G401 (cell line): ENCODE results near the gene OPCML. TPM values are rescaled to one million over a fixed set of nuclear protein-coding genes. Genes with fewer than 3 reads are reported as not detected.

Source experiments
- DNase-seq: peaks from one replicate; pipeline ENCODE4 v3.0.0-alpha.2; 2015; ENCODE audit warnings: low spot score
- in situ Hi-C: cut with HindIII; loops from 2 replicates; pipeline ENCODE4 v1.10.0; 2016; ENCODE audit warnings: low sequenced_read_pairs, mixed read lengths
- total RNA-seq: library from RNA; depleted of rRNA; stranded (reverse); fragments of >200 nt; shearing (Covaris generic); gene quantifications from 2 replicates; pipeline ENCODE4 v1.2.3, GENCODE V29; 2014

The OPCML gene
- total RNA-seq, 1 experiment from 2014 or later, result not detected

DNA sequence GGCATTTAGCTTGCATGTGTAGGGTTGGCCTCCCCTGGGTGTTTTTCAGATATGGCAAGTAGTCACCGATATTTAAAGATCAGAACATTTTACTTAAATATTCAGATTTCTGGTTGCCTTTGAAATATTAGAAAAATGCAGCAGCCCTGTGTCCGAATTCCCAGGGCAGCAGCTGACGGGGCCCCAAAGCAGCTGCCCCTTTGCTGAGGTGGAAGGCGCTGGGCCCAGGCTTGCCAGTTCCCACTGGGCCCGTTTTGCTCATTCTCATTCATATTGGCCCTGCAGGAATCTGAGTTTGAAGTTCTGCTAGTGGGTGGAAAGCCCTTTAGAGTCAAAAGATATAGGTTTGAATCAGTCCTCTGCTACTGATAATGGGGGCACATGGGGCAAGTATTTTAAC is 692.1 kb downstream of the OPCML start:
- DNase-seq, result no peak
- in situ Hi-C loops, result no loop called here

DNA sequence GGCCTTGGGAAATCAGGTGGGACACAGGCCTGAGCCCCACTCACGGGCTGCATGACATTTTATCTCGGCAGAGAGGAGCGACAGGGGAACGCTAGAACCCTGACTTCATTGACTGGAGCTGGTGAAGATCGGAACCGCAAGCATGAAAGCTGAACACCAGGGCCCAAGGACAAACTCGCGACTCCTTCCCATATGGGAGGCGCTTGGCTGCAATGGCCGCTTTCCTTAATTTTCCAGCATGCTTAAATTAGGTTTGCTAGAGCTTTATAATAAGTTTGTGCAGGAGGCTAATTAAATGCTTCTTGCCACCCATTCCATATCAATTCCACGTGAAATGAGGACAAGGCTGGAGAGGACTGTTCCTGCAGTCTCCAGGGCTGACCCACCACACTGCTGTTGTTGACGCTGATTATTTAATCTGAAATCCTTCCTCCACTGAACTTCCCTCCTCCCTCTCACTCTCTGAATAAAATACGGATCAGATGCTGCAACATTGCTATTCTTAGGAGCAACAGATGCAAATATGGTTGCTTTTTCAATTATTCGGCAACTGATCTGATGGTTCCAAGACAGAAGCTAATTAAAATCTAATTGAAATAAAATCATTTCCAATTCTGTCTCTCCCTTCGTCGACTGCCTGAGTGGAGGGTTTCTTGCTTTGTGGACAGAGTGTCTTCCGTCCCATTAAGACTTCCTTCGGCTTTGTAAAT is 692.9 kb downstream of the OPCML start:
- in situ Hi-C loops, result no loop called here
- DNase-seq, result no peak

DNA sequence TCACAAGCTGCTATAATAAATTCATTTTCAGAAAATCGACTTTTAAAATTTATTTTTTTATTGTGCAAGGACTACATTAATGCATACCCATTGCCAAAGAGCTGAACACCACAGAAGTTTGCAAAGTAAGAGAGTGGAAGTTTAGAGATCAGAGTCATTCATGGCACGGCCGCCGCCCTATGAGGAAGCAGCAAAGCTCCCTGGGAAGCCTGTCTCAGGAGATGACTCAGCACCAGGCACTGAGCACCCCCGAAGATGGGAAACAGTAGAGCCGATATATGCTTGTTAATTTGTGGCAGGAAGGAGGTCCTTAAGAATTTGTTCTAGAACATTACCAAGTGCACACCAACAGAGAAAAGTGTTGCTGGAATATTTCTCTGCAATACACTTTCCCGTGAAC is 693.7 kb downstream of the OPCML start:
- in situ Hi-C loops, result no loop called here
- no peak for DNase-seq

DNA sequence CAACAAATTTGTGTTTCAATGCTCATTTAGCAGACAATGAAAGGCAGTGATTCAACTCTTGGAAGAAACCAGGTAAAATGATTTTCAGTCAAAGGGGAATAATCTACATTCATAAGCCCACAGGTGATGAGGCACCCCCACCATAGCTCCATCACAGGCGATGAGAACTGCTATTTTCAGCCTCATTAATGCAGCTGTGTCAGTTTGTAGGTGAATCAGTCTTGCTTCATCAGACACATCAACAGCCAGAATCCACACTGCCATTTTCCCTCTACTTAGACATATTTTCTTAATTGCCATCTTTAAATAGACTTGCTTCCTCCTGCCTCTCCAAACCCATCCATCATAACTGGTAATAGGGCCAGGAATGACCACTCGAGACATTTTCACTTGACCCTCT is 701.0 kb downstream of the OPCML start:
- in situ Hi-C loops, result no loop called here

DNA sequence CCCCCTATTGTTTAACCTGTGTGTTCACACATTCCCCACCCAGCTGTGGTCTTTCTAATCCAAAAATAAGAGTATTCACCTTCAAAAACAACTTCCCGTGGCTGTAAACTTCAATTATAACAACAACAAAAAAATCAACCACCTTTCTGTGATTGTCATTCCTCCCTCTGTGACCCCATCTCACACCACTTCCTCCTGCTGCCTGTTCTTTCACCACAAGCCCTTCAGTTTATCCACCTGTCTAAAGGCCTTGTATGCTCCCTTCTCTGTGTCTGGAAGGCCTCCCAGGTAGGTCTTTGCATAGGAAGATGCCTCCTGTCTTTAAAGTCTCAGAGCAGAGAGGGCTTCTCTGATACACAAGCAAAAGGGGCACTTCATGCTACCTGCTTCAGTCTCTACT is 707.7 kb downstream of the OPCML start:
- no peak for DNase-seq
- in situ Hi-C loops, result no loop called here

More for the DNA sequence above, 701.0 kb downstream of the OPCML start:
- no peak for DNase-seq

DNA sequence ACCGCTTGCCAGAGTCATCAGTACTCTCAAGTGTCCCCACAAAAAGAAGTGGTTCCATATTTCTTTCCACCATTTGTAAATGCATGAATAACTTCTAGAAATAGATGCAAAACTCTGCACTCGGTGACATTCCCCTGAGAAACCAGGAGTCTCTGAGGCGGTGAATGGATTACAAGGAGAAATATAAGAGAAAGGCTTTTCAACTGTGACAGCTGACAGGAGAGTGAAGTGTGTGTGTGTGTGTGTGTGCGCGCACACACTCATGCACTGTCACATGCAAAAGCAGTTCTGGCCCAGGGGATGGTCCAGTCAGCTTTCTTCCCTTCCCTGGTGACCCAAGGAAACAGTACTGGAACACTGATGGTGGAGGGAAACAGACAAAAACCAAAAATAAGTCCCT is 710.0 kb downstream of the OPCML start:
- no peak for DNase-seq
- in situ Hi-C loops, result no loop called here

DNA sequence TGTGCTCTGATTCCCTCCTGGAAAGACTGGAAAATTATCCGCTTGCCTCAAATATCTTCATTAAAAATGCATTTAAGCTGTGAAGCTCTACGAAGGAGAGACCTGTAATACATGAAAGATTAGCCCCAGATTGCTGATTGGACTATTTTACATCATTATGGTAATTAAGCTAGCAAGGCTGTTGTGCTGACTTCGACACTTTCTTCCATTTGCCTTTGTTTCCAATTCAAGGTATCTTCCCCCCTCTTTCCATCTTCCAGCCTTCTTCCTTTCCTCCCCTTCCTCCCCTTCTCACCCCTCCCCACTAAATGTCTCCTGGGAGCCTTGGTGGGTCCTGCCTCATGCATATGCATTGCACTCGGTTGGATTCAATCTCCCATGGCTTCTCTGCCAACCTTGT is 710.8 kb downstream of the OPCML start:
- in situ Hi-C loops, result no loop called here

DNA sequence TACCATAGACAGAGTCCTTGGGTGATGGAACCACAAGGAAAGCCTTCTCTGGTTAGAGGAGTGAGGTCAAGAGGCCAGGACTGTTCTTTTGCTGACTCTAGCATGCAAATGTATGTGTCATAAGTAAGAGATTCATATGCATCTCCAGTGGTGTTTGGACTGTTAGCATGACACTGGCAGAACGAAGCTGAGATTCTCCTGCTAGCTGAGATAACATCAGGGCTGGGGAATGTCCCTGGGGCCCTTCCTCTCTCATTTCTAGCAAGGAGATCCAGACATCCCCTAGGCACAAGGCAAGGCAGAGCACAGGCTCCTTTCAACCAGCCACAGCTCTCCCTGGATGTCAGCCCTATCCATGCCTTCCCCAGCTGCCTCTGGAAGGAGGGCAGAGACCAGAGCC is 711.3 kb downstream of the OPCML start:
- DNase-seq, result no peak
- in situ Hi-C loops, result no loop called here

More for the DNA sequence above, 710.8 kb downstream of the OPCML start:
- no peak for DNase-seq

DNA sequence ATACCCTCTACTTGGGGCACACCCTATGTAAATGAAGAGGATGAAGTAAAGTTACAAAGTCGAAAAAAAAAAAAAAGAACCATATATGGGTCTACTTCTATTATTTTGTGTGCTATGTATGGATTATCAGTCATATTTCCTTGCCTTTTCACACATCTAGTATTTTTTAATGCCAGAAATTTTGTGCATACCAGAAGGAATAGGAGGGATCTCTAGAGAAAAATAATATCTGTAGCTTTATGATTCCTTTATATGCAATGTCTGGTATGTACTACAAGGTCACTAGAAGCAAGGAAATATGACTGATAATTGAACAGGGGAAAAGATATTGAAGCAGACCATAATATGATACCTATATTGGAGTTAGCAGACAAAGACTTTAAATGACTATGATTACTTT is 713.4 kb downstream of the OPCML start:
- DNase-seq, result no peak
- in situ Hi-C loops, result no loop called here

DNA sequence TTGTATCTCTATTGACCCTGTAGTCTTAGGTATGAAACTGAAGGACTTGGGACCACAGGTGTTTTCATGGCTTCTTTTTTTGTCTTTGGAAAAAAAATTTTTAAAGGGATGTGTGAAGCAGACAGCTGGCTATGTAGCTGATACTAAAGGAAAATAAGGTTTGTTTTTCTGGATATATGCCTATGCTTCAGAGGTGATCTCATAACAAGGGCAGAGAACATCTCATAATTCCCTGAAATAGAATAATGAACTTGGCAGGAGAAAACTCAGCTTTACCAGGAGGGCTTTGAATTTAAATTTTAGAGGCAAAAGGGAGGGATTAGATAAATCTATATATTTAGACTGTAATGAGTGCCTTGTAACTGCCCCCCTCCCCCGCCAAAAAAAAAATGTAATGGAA is 714.9 kb downstream of the OPCML start:
- DNase-seq, result peak; percentile 60
- in situ Hi-C loops, result no loop called here

DNA sequence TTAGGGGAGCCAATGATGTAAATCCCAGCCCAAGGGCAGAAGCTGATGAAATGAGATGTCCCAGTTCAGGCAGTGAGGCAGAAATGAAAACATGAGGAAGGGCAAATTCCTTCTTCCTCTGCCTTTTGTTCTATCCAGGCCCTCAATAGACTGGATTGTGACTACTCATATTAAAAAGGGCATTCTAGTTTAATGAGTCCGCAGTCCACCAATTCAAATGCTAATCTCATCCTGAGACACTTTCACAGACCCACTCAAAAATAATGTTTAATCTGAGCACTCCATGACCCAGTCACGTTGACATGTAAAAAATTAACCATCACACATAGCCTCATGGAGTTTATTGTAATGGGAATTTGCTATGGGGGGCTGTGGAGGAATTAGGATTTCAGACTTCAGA is 717.9 kb downstream of the OPCML start:
- in situ Hi-C loops, result no loop called here
- DNase-seq, result no peak

DNA sequence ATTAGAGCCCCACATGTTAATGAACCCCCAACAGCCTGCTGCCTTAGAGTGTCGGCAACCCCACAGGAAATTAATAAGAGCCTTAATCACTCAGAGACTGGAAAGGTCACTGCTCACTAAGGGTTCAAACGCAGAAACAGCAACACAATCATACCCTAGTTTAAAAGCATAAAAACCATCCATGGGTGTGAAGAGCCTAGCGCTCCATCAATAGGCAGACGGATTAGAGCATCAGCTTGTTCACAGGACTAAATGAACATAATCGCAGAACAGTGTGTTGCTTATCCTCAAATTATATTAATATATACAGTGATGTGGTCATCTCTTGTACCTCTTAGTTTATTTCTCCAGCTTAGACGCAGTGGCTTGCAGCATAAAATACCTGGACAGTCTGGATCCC is 720.7 kb downstream of the OPCML start:
- DNase-seq, result no peak
- in situ Hi-C loops, result no loop called here

DNA sequence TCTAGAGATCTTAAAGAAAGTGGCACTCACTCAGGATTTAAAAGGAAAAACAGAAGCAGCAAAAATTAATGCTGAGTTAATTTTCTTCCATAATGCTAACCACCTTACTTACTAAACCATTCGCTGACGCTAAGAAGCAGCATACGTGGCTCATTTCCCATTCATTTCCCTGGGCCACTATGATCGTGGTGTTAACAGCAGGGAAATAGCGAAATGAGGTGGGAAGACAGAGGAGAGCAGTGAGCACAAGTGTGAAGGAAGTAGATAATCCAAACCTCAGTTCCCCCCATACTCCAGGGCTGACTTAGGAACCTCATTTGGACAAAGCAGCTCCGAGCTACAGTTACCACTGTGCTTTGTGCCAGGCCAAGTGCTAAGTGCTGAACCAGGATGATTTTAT is 723.2 kb downstream of the OPCML start:
- no peak for DNase-seq

DNA sequence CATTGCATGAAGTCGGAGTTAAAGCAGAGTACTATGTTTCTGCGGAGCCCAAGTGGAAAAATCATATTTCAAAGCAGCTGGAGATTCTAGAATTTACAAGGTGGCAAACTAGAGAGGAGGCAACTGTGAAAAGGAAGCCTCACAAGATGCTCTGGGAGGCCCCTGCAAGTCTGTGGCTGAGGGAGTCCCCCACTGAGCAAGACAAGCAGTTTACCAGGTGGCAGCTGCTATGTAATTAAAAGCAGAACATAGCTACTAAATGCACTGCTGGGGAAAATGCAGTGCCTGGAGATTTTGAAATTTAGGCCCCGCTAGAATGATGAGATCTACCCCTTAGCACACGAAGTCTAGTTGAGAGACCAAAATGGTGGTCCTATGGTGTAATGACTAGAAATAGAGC is 728.0 kb downstream of the OPCML start:
- peak; percentile 76 for DNase-seq
- in situ Hi-C loops, result no loop called here

More for the DNA sequence above, 723.2 kb downstream of the OPCML start:
- in situ Hi-C loops, result no loop called here

DNA sequence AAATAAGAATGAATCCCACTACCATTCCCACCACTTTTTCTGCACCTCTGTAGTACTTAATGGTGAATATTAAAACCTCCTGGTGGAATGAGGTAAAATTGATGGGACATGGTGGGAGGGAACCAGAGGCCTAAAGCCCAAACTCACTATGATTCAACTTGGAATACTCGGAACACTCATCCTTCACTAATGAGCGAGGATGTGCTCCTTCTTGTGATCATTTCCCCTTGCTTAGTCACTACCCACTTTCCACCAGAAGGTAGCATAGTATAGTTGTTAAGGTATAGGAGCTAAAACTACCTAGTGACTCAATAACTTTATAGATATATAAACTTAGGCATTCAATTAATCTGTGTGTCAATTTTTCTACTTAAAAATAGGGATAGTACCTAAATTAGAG is 728.9 kb downstream of the OPCML start:
- in situ Hi-C loops, result no loop called here

DNA sequence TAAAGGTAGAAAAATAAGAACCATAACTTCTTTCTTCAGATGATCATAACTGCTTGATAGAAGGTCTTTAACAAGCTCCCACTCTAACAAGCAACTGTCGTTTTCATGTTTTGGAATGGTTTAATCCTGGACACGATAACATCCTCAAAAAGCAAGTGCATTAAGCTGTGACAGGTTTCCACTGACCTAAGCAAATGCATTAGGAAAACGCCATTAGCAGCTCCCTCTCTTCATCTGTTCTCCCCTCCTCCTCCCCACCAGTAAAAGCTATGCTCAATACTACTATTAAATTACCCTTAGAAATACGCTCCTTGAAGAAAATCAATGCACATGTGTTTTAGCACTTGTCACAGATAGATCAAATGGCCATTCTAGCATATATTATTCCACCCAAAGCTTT is 729.4 kb downstream of the OPCML start:
- in situ Hi-C loops, result no loop called here
- DNase-seq, result peak; percentile 41

More for the DNA sequence above, 728.9 kb downstream of the OPCML start:
- DNase-seq, result no peak

DNA sequence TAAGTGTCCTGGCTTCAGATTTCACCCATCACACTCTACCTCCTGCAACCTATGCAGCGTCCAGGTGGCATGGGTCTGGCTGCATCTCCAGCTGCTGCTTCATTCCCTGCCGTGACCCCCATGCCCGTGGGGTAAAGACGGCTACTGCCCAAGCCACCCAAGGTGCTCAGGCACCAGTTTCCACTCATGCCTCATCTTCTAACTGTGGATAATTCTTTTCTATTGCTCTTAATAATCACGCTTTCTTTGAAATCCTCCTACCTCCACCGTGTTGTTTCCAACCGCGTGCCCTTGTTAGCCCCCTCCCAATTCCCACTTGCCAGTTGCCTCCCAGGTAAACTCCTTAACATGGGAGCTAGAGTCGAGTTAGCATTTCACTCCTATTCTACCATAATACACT is 738.5 kb downstream of the OPCML start:
- no peak for DNase-seq
- in situ Hi-C loops, result no loop called here

DNA sequence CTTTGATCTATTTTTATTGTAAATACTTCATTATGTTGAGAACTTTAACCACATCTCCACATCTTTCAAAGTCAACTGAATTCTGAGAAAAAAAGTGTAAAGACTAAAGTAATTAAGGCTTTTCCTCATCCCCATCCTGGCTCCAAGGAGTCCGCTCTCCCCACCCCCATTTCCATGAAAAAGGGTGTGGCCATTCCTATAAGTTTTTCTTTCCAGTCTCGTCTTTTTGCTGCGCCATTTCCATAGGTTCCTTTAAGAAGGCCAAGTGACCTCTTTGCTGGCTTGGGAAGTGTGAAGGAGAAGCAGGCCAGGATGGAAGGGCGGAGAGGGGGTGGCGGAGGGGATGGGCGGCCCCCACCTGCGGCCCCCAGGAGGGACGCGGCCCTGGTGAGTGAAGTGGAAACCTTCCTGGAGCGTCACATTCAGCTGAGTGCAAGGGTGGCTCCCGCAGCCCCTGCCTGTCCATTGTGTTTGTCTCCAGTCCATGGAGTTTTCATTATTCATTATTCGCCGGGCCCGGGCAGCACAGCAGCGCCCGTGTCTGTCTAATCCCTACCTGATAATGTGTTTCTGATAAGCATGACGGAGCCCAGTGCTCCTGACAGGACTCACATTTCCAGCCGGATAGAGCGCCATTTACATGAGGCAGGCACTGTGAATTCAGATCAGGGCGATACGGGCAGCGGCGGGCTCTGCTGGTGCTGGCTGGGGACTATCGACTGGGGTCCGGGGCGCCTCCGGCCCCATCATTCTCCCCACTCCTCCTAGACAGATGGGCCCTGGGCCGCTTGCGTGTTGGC is 739.8 kb downstream of the OPCML start:
- in situ Hi-C loops, result no loop called here
- DNase-seq, result no peak

DNA sequence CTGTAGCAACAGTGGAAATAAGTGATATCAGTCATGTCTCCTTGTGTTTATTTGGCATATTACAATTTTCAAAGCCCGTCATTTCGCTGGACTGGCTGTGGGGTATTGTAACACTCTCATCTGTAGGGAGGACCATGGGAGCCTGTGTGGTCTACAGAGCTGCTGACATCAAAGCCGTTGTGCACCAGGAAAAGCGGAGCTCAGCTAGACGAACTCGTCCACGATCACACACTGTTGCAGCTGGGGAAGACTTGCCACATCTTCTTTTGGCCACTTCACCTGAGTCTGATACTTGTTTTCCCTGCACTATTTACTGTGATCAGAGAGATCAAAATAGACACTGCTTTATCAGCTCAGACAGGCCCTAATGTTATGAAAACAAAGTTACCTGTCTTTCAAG is 741.3 kb downstream of the OPCML start:
- in situ Hi-C loops, result no loop called here
- DNase-seq, result no peak

DNA sequence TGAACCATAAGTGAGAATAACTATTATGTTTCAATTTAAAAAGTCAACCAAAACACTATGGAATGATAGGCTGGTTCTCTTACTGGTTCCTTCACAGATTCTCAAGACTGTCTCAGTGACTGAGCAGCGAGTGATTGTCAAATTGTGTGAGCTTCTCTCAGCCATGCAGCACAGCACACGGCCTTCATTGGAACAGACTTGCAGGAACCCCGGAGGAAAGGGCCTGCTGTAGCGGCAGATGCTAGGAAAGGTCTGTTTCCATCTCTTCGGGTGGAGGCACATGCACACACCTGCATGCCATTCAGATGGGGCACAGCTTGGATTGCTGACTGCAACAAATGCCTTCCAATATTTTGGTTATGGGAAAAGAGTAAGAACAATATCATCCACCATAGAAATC is 741.8 kb downstream of the OPCML start:
- in situ Hi-C loops, result no loop called here
- DNase-seq, result peak; percentile 65

DNA sequence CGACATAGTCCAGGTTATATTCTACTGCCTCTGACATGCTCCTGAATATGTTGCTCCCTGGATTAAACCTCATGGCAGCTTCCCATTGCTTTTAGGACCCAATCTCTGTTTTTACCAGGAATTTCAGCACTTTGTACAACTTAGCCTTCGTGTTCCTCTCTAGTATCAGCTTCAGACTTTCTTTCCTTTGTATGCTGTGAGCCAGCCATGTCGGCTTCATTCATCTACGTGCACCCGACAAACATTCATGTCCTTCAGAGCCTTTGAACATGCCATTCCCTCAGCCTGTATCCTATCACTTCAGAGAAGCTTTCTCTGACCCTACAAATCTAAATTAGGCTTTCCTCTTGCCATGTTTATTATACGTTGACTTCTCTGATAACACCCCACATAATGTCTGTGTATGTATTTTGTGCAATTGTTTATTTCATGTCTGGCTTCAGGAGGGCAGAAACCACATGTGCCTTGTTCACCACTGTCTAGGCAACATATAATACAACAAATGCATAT is 743.4 kb downstream of the OPCML start:
- DNase-seq, result no peak
- in situ Hi-C loops, result no loop called here
